IPS-15b (cell line): ENCODE results near the gene PTPRN2.

ENCODE experiments used
- H3K27me3 ChIP-seq: one replicate; pipeline ENCODE4 v1.6.1; 2013; ENCODE audit warnings: low read length; ENCODE audit not compliant: control insufficient read depth, insufficient read depth
- H3K36me3 ChIP-seq: one replicate; pipeline ENCODE4 v1.6.1; 2013; ENCODE audit warnings: low read length; ENCODE audit not compliant: control insufficient read depth, insufficient read depth
- H3K4me1 ChIP-seq: one replicate; pipeline ENCODE4 v1.6.1; 2013; ENCODE audit warnings: mild to moderate bottlenecking, low read length; ENCODE audit not compliant: control insufficient read depth, insufficient read depth
- H3K4me3 ChIP-seq: one replicate; pipeline ENCODE4 v1.5.1; 2013; ENCODE audit warnings: low read depth, low read length
- H3K9ac ChIP-seq: one replicate; pipeline ENCODE4 v1.6.1; 2013; ENCODE audit warnings: low read depth, mild to moderate bottlenecking, low read length
- H3K9me3 ChIP-seq: one replicate; pipeline ENCODE4 v1.6.1; 2013; ENCODE audit warnings: mild to moderate bottlenecking, low read length; ENCODE audit not compliant: control insufficient read depth, insufficient read depth

PTPRN2 gene

GRCh38 chr7:158002486-158003080 lies 585.0 kb downstream of the PTPRN2 start:
- H3K9me3 ChIP-seq: no peaks in the 10 kb centered on the region
- H3K4me1 ChIP-seq: no peaks in the 10 kb centered on the region
- no peak overlapping the region for H3K4me3 ChIP-seq
- H3K36me3 ChIP-seq: no peaks in the 10 kb centered on the region
- no peaks in the 10 kb centered on the region for H3K27me3 ChIP-seq
- H3K9ac ChIP-seq: no peak overlapping the region

- no peaks in the 10 kb centered on the region for H3K36me3 ChIP-seq
- no peak overlapping the region for H3K4me3 ChIP-seq
- H3K9me3 ChIP-seq: no peaks in the 10 kb centered on the region
- H3K9ac ChIP-seq: no peak overlapping the region
- H3K4me1 ChIP-seq: no peaks in the 10 kb centered on the region
- H3K27me3 ChIP-seq: no peaks in the 10 kb centered on the region
Observed at GRCh38 chr7:158001621-158002320, 585.9 kb downstream of the PTPRN2 start.

DNA sequence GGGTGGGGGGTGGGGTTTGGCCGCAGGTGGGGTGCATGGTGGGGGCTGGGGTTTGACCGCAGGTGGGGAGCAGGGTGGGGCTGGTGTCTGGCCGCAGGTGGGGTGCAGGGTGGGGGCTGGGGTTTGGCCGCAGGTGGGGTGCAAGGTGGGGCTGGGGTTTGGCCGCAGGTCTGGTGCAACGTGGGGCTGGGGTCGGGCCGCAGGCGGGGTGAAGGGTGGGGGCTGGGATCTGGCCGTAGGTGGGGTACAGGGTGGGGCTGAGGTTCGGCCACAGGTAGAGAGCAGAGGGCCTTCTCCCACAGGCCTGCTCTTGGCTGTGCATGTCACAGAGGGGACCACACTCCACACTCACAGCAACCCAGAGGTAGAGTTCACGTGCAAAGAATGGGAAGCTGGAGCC lies 586.6 kb downstream of the PTPRN2 start:
- no peak overlapping the region for H3K4me3 ChIP-seq
- no peaks in the 10 kb centered on the region for H3K4me1 ChIP-seq
- H3K9me3 ChIP-seq: no peaks in the 10 kb centered on the region
- no peak overlapping the region for H3K9ac ChIP-seq
- no peaks in the 10 kb centered on the region for H3K36me3 ChIP-seq
- H3K27me3 ChIP-seq: no peaks in the 10 kb centered on the region

- Histone ChIP-seq H3K4me3 (no peak overlapping the region), H3K27me3 (no peaks in the 10 kb centered on the region), H3K36me3 (no peaks in the 10 kb centered on the region), H3K4me1 (no peaks in the 10 kb centered on the region), H3K9me3 (no peaks in the 10 kb centered on the region), H3K9ac (no peak overlapping the region)
Observed at GRCh38 chr7:158000160-158000559, 587.5 kb downstream of the PTPRN2 start.

DNA sequence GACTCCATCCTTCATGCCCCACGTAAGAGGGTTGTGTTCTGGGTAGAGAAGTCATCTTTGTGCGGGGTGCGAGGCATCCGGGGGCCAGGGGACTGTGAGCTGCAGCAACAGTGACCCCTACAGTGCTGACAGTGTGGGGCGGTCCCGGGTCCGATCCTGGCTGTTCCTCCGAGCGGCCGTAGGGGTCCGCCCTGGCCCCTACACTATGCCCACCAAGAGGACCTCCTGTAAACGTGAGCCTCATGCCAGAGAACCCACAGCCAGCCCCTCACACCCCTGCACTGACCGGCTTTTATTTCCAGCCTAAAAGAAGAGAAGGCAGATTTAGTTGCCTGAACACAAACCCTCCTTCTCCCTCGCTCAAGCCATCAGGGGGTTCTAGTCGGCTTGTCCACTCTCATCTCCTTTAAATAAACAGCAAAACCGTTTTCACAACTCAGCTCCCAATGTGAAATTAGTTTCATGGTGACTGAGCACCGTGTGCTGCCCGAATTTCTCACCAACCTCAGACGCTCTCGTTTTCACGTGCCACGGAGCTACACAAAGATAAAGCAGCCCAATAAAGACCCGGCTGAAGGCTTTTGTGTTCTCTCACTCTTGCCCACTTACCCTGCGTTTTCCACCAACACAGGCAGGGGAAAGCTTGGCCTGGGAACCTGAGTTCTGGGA lies 588.6 kb downstream of the PTPRN2 start:
- H3K27me3 ChIP-seq: no peaks in the 10 kb centered on the region
- no peaks in the 10 kb centered on the region for H3K4me1 ChIP-seq
- H3K36me3 ChIP-seq: no peaks in the 10 kb centered on the region
- no peak overlapping the region for H3K4me3 ChIP-seq
- no peaks in the 10 kb centered on the region for H3K9me3 ChIP-seq
- H3K9ac ChIP-seq: no peak overlapping the region

DNA sequence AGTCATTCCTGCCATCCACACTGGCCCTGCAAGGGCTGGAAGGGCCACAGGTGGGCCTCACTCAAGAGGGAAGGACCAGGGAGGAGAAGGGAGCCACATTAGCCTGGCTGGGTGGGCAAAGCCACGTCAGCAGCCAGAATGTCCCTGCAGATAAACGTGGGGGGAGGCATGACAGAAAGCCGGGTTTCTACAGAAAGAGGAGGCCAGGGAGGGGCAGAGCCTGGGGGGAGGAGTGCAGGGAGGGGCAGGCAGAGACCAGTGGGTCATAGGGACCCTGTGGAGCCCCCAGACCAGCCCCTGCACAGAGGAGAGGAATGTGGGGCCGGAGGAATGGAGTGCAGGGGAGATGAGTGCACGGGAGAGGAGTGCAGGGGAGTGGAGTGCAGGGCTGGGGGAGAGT lies 590.2 kb downstream of the PTPRN2 start:
- Histone ChIP-seq H3K36me3 (no peaks in the 10 kb centered on the region), H3K9ac (no peak overlapping the region), H3K27me3 (no peaks in the 10 kb centered on the region), H3K4me1 (no peaks in the 10 kb centered on the region), H3K9me3 (no peaks in the 10 kb centered on the region), H3K4me3 (no peak overlapping the region)

DNA sequence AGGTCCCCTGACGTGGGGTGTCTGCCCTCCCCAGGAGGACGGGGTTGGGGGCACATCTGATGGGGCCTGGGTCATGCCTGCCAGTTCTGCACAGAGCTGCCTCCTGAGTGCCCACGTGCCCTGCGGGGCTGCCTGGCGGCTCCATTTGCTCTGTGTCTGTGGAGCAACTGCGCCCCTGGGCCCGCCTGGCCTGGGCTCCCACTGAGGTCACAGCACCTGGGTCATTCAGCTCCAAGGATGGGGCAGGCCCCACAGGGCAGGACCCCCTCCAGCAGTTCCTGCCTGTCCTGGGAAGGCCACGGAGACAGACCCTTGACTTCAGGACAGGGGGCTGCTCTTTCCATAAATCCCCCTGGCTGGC lies 590.6 kb downstream of the PTPRN2 start:
- H3K4me3 ChIP-seq: no peak overlapping the region
- no peaks in the 10 kb centered on the region for H3K27me3 ChIP-seq
- no peak overlapping the region for H3K9ac ChIP-seq
- H3K4me1 ChIP-seq: no peaks in the 10 kb centered on the region
- H3K36me3 ChIP-seq: no peaks in the 10 kb centered on the region
- H3K9me3 ChIP-seq: no peaks in the 10 kb centered on the region

GRCh38 chr7:157996359-157997079 lies 591.1 kb downstream of the PTPRN2 start:
- Histone ChIP-seq H3K4me3 (no peak overlapping the region), H3K27me3 (no peaks in the 10 kb centered on the region), H3K9me3 (no peaks in the 10 kb centered on the region), H3K9ac (no peak overlapping the region), H3K36me3 (no peaks in the 10 kb centered on the region), H3K4me1 (no peaks in the 10 kb centered on the region)

DNA sequence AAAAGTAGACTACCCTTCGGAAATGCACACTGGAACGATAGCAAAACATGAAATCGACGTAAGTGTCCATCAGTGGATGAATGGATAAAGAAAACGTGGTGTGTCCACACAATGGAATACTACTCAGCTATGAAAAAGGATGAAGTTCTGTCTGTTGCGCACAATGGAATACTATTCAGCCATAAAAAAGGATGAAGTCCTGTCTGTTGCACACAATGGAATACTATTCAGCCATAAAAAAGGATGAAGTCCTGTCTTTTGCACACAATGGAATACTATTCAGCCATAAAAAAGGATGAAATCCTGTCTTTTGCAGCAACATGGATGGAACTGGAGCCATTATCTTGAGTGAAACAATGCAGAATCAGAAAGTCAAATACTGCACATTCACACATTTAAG lies 591.8 kb downstream of the PTPRN2 start:
- H3K27me3 ChIP-seq: no peaks in the 10 kb centered on the region
- H3K9ac ChIP-seq: no peak overlapping the region
- no peak overlapping the region for H3K4me3 ChIP-seq
- H3K9me3 ChIP-seq: no peaks in the 10 kb centered on the region
- no peaks in the 10 kb centered on the region for H3K4me1 ChIP-seq
- H3K36me3 ChIP-seq: no peaks in the 10 kb centered on the region

DNA sequence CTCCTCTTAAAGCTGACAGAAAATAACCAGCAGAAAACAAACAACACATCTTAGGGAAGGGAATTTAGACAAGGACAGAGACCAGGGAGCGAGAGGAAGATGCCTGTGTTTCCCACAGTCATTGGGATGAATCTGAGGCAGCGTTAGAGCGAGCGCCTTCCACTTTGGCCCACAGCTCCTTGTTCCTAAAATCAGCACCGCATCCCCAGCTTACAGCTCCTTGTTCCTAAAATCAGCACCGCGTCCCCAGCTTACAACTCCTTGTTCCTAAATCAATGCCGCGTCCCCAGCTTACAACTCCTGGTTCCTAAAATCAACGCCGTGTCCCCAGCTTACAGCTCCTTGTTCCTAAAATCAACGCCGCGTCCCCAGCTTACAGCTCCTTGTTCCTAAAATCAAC lies 593.3 kb downstream of the PTPRN2 start:
- no peaks in the 10 kb centered on the region for H3K9me3 ChIP-seq
- H3K27me3 ChIP-seq: no peaks in the 10 kb centered on the region

DNA sequence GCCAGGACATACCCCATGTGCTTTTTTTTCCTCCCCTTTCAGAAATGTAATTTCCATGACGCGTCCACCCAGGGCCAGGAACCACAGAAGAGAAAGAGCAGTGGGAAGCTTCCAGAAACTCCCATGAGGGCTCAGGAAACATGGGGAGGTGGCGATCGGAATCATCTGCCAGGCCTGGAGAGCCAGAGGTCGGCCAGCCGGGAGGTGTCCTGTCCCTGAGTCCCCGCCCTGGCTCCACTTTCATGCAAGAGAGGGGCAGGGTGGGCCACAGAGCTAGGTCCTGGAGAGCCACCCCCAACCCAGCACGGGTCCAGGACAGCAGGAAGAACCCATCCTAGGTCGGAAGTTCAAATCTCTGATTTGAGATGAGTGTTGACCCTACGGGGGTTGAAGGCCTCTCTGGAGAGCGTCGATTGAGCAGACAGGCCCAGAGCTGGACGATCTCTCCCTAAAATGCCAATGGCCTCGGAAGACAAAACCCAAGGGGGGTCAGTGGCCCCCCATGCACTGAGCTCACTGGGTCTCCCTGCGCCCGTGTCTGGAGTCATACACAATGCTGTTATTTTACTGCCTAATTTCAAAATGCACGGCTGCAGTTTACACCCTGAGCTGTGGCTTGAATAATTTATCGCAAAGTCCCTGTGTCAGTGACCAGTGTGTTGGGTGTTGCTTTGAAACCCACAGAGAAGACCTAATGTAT lies 594.1 kb downstream of the PTPRN2 start:
- Histone ChIP-seq H3K9me3 (no peaks in the 10 kb centered on the region), H3K4me3 (no peak overlapping the region), H3K9ac (no peak overlapping the region), H3K27me3 (no peaks in the 10 kb centered on the region), H3K36me3 (no peaks in the 10 kb centered on the region), H3K4me1 (no peaks in the 10 kb centered on the region)

More for the DNA sequence above, 593.3 kb downstream of the PTPRN2 start:
- H3K4me3 ChIP-seq: no peak overlapping the region
- H3K4me1 ChIP-seq: no peaks in the 10 kb centered on the region
- H3K9ac ChIP-seq: no peak overlapping the region
- H3K36me3 ChIP-seq: no peaks in the 10 kb centered on the region
